Activated CD8-positive, alpha-beta memory T cell treated with anti-CD3 and anti-CD28 coated beads for 1 hour (primary cell): Measurements from ENCODE around the gene CPAMD8.
"Not testable (repeated sequence)": the region's sequence is repeated elsewhere in the genome, so short reads cannot be mapped to it uniquely, and the experiment has no call there.

Experiments
- DNase-seq, 2 donors: peaks; one replicate each; pipeline ENCODE4 v3.0.0-alpha.2; 2020; ENCODE audit warnings: low read depth in 1 of 2; ENCODE audit errors: extremely low read depth in 1 of 2

The CPAMD8 gene

DNA sequence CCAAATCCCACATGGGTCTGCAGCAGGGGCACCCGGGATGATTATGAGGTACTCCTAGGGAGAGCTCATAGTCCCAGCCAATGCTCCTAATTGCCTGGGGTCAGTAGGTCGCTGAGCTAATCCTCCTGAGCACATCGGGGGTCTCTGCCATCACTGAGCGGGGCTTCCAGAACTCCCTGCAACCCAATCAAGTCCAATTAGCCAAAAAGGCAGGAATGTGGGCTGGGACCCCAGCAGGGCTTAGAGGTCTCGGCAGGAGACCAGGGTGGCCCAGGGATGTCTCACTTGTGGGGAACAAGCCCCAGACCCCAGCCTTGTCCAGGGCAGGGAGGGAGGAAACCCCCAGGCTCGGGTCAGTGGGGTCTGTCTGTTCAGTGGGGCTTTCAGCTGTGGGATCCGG, 17.1 kb upstream of the CPAMD8 start:
- DNase-seq = no peak

DNA sequence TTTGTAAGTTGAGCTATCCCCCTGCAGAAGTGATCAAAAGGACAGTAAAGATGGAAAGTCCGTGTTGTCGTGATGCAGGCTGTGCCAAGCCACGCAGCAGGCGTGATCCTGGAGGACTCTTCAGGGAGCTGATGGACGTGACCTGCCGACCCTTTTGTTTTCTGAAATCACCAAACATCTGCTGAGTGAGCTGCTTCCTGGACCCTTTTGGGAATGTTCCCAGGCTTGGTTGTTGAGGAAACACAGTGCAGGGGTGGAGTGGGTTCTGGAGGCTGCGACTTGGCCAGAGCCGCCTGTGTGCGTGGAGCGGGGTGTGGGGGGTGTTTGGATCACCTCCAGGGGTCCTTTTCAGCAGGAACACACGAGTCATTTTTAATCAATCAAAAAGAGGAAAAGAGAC, 15.4 kb upstream of the CPAMD8 start:
- no peak for DNase-seq

DNA sequence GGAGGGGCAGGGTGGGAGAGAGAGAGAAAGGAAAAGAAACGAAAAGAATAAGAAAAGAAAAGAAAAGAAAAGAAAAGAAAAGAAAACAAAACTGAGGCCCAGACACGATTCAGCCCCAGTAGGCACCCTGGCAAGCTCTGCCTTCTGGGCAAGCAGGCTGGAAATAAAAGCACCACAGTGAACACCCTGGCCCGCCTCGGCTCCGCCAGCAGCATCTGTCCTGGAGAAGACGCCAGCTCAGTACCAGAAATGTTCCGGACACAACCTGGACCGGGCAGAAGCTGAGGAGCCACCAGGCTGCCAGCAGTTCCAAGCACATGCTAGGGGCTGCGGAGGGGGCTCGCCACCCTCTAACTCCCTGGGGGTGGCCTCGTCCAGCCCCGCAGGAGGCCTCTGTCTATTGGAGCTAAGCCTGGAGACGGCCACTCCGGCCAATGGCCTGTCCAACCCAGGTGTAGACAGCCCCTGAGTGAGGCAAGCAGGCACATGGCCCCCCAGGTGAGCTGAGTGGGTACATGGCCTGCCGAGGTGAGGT, 11.4 kb upstream of the CPAMD8 start:
- DNase-seq = no peak

DNA sequence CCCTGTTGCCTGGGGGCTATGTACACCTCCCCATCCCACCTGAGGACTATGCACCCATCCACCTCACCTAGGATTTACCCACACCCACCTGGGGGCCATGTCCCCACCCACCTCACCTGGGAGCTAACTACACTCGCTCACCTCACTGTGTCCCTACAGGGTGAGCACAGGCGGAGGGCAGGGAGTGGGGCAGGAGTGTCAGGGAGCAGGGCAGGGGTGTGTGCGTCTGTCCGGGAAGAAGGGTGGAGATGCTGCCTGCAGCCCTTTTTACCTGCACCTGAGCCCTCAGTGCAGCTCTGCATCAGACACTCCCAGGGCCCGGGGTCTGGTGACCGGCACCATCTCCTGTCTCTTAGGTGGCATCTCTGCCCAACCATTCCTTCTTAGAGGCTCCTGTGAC, 10.6 kb upstream of the CPAMD8 start:
- no peak for DNase-seq

DNA sequence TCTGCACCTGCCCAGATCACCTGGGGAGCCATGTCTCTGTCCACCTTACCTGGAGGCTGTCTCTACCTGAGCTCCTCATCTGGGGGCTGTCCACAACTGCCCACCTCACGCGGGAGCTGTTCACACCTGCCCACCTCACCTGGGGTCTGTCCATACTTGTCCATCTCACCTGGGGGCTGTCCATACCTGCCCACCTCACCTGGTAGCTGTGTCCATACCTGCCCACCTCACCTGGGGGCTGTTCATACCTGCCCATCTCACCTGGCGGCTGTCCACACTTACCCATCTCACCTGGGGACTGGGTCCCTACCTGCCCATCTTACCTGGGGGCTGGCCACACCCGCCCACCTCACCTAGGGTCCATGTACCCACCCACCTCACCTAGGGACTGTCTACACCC, 10.0 kb upstream of the CPAMD8 start:
- no peak for DNase-seq

DNA sequence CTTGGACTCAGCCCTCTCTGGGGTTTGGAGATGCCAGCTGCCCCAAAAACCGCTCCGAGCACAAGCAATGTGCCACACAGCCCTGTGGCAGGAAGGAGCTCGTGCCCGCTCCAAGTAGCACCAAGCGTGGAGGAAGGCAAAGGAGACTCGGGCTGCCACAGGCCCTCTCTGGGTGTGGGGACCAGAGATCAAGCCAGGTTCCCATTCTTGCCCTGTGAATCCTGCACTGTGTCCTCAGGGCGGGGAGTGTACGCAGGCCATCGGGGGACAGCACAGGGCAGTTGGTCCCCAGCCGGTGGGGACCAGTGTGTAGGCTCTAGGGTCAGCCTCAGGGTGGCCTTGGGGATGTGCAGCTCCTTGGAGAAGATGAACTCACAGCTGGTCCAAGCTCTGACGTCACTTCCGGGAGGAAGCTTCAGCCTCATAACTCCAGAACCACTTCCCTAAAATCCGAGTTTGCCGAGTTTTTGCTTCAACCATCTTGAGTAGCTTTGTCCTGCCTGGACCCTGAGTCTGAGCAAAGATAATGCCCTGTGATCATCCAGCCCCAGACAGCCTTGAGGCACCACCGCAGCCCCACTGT, 9.3 kb upstream of the CPAMD8 start:
- no peak for DNase-seq

DNA sequence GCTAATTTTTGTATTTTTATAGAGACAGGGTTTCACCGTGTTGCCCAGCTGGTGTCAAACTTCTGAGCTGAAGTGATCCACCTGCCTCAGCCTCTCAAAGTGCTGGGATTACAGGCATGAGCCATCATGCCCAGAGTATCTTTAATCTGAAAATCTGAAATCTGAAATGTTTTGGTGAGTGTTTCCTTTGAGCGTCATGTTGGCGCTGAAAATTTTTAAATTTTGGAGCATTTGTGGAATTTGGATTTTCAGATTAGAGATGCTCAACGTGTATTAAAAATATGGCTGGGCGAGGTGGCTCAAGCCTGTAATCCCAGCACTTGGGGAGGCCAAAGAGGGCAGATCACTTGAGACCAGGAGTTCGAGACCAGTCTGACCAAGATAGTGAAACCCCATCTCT, 5.1 kb upstream of the CPAMD8 start:
- no peak for DNase-seq

DNA sequence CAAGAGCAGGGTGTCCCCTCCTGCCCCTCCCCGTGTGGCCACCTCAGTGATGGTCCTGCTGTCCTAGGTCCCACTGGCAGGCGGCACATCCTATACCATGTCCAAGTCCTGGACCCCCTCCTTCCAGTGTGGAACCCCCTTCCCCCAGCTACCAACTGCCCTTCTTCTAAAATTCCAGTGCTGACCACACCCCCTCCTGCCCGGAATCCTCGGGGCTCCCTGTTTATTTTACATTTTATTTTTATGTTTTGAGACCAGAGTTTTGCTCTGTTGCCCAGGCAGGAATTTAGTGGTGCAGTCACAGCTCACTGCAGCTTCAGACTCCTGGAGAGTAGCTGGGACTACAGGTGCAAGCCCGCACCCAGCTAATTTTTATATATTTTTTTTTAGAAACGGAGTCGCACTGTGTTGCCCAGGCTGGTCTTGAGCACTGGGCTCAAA, 945 bp upstream of the CPAMD8 start:
- DNase-seq = no peak

DNA sequence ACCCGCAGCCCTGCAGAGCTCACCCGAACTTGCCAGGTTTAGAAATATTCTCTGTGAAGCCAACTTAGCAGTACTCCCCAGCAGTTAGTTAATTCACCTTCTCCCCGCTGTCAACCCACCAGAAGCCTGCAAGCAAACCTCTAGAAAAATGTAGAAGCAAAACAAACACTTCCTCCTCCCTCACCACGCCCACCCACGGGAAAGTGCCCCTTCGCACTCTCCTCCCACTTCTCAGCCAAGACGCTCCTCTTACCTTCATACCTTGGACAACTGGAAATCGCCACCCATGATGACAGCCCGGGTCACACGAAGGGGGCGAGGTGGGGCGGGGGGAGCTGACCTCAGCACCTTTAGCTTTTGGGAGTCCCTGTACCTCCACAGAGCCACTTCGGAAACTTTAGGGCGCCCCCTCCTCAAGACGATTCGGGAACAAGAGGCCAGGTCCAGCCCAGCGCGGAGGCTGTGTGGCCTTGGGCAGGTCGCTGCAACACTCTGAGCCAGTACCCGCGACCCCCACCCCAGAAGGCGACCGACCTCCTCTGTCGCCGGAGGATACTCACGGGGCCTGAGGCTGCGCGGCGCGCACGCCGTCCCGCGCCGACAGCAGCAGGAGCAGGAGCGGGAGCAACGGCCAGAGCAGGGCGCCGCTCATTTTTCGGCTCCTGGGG, 485 bp downstream of the CPAMD8 start:
- DNase-seq = peak in 1 of 2 donors; percentile 11

DNA sequence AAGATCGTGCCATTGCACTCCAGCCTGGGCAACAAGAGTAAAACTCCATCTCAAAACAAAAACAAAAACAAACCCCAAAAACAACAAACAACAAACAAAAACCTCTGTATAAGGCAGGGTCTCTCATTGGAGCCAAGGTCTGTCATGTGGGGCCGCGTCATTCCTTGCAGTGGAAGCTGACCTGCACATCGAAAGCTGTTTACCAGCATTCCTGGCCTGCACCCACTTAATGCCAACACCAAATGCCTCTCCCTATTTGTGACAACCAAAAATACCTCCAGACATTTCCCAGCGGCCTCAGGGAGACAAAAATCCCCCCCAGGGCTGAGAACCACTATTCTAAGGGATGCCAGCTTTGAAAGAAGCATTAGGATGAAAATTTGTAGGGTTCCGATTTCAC, 1.2 kb downstream of the CPAMD8 start:
- no peak for DNase-seq

DNA sequence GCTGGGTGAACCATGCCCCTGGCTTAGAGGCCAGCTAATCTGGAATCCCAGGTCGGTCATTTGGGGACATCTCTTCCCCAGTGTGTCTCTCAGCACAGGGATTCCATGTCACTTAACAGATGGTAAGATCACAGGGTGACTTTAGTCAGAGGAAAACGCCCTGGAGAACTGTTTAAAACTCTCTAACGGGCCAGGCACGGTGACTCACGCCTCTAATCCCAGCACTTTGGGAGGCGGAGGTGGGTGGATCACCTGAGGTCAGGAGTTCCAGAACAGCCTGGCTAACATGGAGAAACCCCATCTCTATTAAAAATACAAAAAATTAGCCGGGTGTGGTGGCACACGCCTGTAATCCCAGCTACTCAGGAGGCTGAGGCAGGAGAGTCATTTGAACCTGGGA, 1.7 kb downstream of the CPAMD8 start:
- not testable (repeated sequence) for DNase-seq

DNA sequence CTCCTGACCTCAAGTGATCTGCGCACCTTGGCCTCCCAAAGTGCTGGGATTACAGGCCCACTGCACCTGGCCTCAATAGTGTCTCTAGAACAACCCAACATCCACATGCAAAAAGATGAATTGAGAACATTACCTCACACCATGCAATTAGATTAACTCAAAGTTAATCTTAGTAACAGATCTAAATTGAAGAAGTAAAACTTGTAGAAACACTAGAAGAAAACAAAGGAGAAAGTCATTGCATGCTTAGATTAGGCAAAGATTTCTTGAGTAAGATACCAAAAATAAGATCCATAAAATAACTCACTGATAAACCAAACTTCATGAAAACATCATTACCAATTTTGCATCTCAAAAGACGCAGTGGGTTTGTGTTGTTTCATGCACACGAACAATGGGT, 2.8 kb downstream of the CPAMD8 start:
- no peak for DNase-seq

DNA sequence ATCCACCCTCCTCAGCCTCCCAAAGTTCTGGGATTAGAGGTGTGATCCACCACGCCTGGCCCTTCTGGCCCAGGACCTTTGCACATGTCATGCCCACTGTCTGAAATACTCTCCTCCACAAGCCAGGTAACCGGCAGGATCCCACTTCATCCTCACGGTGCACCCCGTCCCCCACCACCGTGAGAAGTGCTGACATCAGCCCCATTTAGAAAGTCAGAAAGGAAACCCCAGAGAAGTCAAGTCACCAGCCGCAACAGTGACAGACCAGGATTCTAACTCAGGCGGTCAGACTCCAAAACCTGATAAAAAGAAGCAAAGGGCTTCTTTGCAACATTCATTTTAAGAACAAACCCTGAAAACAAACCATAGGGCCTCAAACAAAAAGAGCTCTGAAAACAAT, 3.9 kb downstream of the CPAMD8 start:
- no peak for DNase-seq

DNA sequence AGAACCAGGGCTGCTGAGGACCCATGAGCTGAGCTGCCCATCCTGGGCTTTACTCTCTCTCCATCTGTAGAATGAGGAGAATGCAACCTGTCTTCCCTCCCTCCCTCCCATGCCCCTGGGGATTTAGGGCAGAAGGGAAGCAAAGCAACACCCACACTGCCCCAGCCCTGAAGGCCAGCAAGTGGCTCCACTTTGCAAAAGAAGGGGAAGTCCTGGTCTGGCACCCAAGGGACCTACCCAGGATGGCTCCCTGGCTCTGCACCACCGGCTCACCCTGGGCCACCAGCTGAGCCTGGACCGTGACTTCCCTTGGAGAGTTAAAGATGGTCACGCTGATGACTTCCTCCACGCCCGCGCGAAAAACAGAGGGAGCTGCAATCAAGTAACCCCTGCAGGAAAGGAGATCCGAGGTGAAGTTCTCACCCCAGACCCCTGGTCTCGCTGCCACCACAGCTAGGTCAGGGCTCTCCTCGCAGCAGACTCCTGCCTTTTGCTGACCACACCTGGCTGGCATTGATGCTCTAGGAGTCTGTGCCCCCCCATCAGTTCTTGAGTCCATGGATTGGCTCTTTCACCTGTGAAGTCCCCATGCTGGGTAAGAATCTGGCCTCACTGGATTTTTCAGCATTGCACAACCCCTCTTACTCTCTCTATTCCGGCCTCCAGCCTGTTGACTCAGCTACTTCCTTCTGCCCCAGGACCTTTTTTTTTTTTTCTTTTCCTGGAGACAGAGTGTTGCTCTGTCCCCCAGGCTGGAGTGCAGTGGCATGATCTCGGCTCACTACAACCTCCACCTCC, 4.6 kb downstream of the CPAMD8 start:
- DNase-seq = no peak

DNA sequence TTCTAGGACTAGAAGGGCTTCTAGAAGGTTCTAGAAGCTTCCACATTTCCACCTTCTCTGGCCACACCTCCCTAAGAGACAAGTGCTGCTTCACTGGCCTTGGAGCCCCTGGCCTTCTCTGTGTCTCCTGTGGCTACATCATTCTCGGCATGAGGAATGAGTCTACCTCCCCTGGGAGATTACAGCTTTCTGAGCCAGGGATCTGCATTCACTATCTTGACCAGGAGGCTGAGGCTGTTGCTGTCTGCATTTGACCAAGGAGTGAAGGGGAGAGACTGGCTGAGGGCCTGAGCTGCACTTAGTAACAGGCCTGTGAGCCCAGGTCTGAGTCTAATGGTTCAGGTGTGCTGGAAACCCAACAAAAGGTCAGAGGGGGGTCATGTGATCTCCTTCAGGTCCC, 5.3 kb downstream of the CPAMD8 start:
- DNase-seq = no peak

DNA sequence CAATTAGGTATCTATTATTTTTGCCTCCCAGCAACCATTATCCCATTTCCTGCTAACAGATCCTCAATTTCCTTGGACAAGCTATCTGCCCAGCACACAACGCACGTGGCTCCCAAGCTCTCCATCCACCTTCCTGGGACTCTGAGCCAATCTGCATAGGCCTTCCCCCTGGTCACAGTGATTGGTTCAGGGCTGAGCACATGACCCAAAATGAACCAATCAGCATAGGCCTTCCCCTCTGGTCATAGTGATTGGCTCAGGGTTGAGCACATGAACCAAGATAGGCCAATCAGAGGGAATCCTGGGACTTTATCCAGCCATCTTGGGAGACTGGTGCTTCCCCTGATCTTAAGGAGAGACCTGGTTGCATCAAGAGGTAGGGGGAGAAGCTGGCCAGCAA, 5.8 kb downstream of the CPAMD8 start:
- no peak for DNase-seq

DNA sequence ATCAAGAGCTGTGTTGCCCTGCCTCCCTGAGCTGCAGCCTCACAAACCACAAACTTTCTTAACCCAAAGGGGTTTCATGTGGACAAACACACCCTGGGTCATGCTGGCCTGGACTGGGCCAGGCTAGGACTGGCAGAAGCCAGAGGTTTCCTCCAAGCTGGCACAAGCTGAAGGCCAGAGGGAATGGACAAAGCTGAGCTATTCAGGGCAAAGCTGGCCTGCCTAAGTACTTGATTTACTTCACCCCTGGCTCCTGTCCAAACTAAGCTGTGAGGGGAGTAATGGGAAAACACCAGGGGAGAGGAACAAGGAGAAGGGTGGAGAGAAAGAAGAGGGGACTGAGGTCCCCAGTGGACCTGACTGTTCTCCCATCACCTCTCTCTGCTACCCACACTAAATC, 6.2 kb downstream of the CPAMD8 start:
- no peak for DNase-seq

DNA sequence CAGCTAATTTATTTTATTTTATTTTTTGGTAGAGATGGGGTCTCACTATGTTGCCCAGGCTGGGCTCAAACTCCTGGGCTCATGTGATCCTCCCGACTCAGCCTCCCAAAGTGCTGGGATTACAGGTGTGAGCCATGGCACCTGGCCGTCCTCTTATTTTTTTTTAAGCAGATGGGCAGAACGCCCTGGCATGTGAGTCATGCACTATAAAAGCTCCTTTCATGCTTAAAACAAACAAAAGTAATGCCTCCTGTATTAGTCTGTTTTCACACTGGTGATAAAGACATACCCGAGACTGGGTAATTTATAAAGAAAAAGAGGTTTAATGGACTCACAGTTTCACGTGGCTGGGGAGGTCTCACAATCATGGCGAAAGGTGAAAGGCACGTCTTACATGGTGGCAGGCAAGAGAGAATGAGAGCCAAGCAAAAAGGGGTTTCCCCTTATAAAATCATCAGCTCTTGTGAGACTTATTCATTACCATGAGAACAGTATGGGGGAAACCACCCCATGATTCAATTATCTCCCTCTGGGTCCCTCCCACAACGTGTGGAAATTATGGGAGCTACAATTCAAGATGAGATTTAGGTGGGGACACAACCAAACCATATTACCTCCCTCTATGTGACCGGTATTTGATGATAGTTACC, 12.3 kb downstream of the CPAMD8 start:
- DNase-seq = not testable (repeated sequence)

DNA sequence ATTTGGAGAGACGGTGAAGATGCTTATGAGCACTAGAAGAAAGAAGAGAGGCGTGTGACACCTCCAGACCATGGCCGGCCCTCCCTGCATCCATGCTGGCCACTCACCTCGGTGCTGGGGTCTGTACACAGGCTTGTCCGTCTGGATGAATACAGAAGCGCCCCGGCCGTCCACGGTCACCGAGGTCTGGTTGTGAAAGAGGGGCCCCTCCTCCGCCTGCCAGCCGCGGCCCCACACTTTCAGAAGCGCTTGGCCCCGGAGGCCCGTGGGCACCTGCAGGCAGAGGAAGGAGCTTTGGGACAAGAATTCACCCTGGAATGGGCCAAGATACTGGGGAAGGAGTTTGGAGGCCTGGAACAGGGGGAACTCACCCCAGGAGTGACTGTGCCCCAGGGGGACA, 15.1 kb downstream of the CPAMD8 start:
- DNase-seq = no peak

DNA sequence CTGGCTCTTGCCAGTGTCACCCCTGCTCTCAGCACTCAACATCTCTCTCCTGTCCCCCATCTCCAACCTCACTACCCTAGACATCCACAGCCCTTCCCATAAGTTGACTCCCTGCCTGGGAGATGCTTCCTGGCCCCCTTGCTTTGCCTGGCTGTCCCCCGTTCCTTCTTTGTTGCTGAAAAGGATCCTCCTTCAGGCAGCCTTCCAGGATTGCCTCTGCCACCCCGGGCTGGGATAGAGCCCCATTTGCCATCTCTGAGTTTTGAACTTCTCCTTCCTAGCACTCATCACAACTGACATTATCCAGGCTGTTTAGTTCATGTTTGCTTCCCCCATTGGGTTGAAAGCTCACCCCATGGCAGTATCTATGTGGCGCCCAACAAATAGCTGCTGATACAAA, 20.0 kb downstream of the CPAMD8 start:
- DNase-seq = no peak

DNA sequence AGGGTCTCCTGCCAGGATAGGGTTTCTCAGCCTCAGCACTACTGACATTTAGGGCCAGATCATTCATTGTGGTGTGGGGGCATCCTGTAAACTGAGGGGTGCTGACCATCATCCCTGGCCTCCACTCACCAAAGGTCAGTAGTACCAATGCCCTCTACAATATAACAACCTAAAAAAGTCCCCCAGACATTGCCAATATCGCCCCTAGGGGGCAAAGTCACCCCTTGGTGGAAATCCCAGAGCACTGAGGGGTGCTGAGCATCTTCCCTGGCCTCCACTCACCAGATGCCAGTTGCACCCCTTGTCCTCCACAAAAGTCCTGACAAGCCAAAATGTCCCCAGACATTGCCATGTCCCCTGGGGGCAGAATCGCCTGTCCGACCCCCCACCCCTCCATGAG, 21.6 kb downstream of the CPAMD8 start:
- DNase-seq = no peak
